ENCODE data around the gene TDP2.
"Not testable (repeated sequence)": the region's sequence is repeated elsewhere in the genome, so short reads cannot be mapped to it uniquely, and the experiment has no call there.

TDP2 gene

GRCh38 chr6:24686946-24687345 lies 20.2 kb upstream of the TDP2 start:
- H3K79me2 ChIP-seq (ENCODE audit: insufficient read depth, low read depth): no peaks in the 10 kb centered on the region
- H3K27me3 ChIP-seq (ENCODE audit: insufficient read depth, low read depth): no peaks in the 10 kb centered on the region
- no peak overlapping the region for H2AFZ ChIP-seq (ENCODE audit: low read depth)

GRCh38 chr6:24686408-24686807 lies 19.7 kb upstream of the TDP2 start:
- H3K27me3 ChIP-seq (ENCODE audit: insufficient read depth, low read depth): no peaks in the 10 kb centered on the region
- no peak for TF ChIP-seq CTCF (conservative IDR thresholded peaks at IDR 0.05; ENCODE audit: low read depth, low read length)
- H3K9ac ChIP-seq: no peak overlapping the region
- no peaks in the 10 kb centered on the region for H3K79me2 ChIP-seq (ENCODE audit: insufficient read depth, low read depth)
- no peak overlapping the region for H3K4me3 ChIP-seq (IDR thresholded peaks at IDR 0.05; ENCODE audit: insufficient read depth, low read depth, low read length)
- H2AFZ ChIP-seq (ENCODE audit: low read depth): no peak overlapping the region
- H3K36me3 ChIP-seq (ENCODE audit: insufficient read depth): no peaks in the 10 kb centered on the region
- no peak overlapping the region for H3K27ac ChIP-seq
- H4K20me1 ChIP-seq (ENCODE audit: insufficient read depth): no peaks in the 10 kb centered on the region
- no peaks in the 10 kb centered on the region for H3K4me1 ChIP-seq (ENCODE audit: low read depth, poor library complexity, severe bottlenecking)
- H3K4me2 ChIP-seq: no peak overlapping the region

More at GRCh38 chr6:24686946-24687345, 20.2 kb upstream of the TDP2 start:
- Histone ChIP-seq H3K36me3 (ENCODE audit: insufficient read depth) (no peaks in the 10 kb centered on the region), H4K20me1 (ENCODE audit: insufficient read depth) (no peaks in the 10 kb centered on the region), H3K4me2 (no peak overlapping the region), H3K9ac (no peak overlapping the region), H3K27ac (no peak overlapping the region), H3K4me1 (ENCODE audit: low read depth, poor library complexity, severe bottlenecking) (no peaks in the 10 kb centered on the region), H3K4me3 (IDR thresholded peaks at IDR 0.05; ENCODE audit: insufficient read depth, low read depth, low read length) (no peak overlapping the region)
- no peak for TF ChIP-seq CTCF (conservative IDR thresholded peaks at IDR 0.05; ENCODE audit: low read depth, low read length)

- Histone ChIP-seq H3K27me3 (ENCODE audit: insufficient read depth, low read depth) (no peaks in the 10 kb centered on the region), H2AFZ (ENCODE audit: low read depth) (no peak overlapping the region), H4K20me1 (ENCODE audit: insufficient read depth) (no peaks in the 10 kb centered on the region), H3K36me3 (ENCODE audit: insufficient read depth) (no peaks in the 10 kb centered on the region), H3K4me1 (ENCODE audit: low read depth, poor library complexity, severe bottlenecking) (no peaks in the 10 kb centered on the region), H3K4me3 (IDR thresholded peaks at IDR 0.05; ENCODE audit: insufficient read depth, low read depth, low read length) (no peak overlapping the region), H3K9ac (no peak overlapping the region), H3K79me2 (ENCODE audit: insufficient read depth, low read depth) (no peaks in the 10 kb centered on the region), H3K4me2 (no peak overlapping the region), H3K27ac (no peak overlapping the region)
- TF ChIP-seq CTCF (conservative IDR thresholded peaks at IDR 0.05; ENCODE audit: low read depth, low read length): no peak
Observed at GRCh38 chr6:24683297-24684296, 16.9 kb upstream of the TDP2 start.

GRCh38 chr6:24680582-24680981 lies 13.9 kb upstream of the TDP2 start:
- H3K9ac ChIP-seq: no peak overlapping the region
- no peak for TF ChIP-seq CTCF (conservative IDR thresholded peaks at IDR 0.05; ENCODE audit: low read depth, low read length)
- H3K79me2 ChIP-seq (ENCODE audit: insufficient read depth, low read depth): no peaks in the 10 kb centered on the region
- H2AFZ ChIP-seq (ENCODE audit: low read depth): no peak overlapping the region
- H3K4me1 ChIP-seq (ENCODE audit: low read depth, poor library complexity, severe bottlenecking): no peaks in the 10 kb centered on the region
- H3K4me2 ChIP-seq: no peak overlapping the region
- H3K27me3 ChIP-seq (ENCODE audit: insufficient read depth, low read depth): no peaks in the 10 kb centered on the region
- H3K27ac ChIP-seq: no peak overlapping the region
- no peaks in the 10 kb centered on the region for H4K20me1 ChIP-seq (ENCODE audit: insufficient read depth)
- no peaks in the 10 kb centered on the region for H3K36me3 ChIP-seq (ENCODE audit: insufficient read depth)
- no peak overlapping the region for H3K4me3 ChIP-seq (IDR thresholded peaks at IDR 0.05; ENCODE audit: insufficient read depth, low read depth, low read length)

GRCh38 chr6:24678792-24679352 lies 12.2 kb upstream of the TDP2 start:
- H3K27ac ChIP-seq: not testable (repeated sequence)

More at GRCh38 chr6:24678792-24679352, 12.2 kb upstream of the TDP2 start:
- not testable (repeated sequence) for H3K27me3 ChIP-seq (ENCODE audit: insufficient read depth, low read depth); H3K9ac ChIP-seq; H3K4me1 ChIP-seq (ENCODE audit: low read depth, poor library complexity, severe bottlenecking); H3K4me3 ChIP-seq (IDR thresholded peaks at IDR 0.05; ENCODE audit: insufficient read depth, low read depth, low read length); H2AFZ ChIP-seq (ENCODE audit: low read depth); H3K79me2 ChIP-seq (ENCODE audit: insufficient read depth, low read depth); H3K4me2 ChIP-seq; H4K20me1 ChIP-seq (ENCODE audit: insufficient read depth); H3K36me3 ChIP-seq (ENCODE audit: insufficient read depth)
